Glutamatergic neuron (in vitro differentiated cells): Measurements from ENCODE around the gene CCDC50. TPM values are rescaled to one million over a fixed set of nuclear protein-coding genes. Genes with fewer than 3 reads are reported as not detected.

Experiments used
- DNase-seq: peaks from one replicate; pipeline ENCODE4 v3.0.0; 2022
- H3K27ac Mint-ChIP-seq: one replicate; pipeline ENCODE4 v1.8.0; 2020; ENCODE audit warnings: mild to moderate bottlenecking, mixed read lengths, inconsistent platforms; ENCODE audit not compliant: unreplicated experiment
- H3K27me3 Mint-ChIP-seq: one replicate; pipeline ENCODE4 v1.8.0; 2020; ENCODE audit warnings: mild to moderate bottlenecking, moderate library complexity, mixed read lengths, inconsistent platforms; ENCODE audit not compliant: unreplicated experiment
- H3K36me3 Mint-ChIP-seq: one replicate; pipeline ENCODE4 v1.8.0; 2020; ENCODE audit warnings: mild to moderate bottlenecking, mixed read lengths, inconsistent platforms; ENCODE audit not compliant: unreplicated experiment
- H3K4me1 Mint-ChIP-seq: one replicate; pipeline ENCODE4 v1.8.0; 2020; ENCODE audit warnings: mild to moderate bottlenecking, low read depth, mixed read lengths, inconsistent platforms; ENCODE audit not compliant: unreplicated experiment
- H3K4me3 Mint-ChIP-seq: one replicate; pipeline ENCODE4 v1.8.0; 2020; ENCODE audit warnings: mild to moderate bottlenecking, mixed read lengths, inconsistent platforms; ENCODE audit not compliant: unreplicated experiment
- H3K9me3 Mint-ChIP-seq: one replicate; pipeline ENCODE4 v1.8.0; 2020; ENCODE audit warnings: mild to moderate bottlenecking, moderate library complexity, mixed read lengths, inconsistent platforms; ENCODE audit not compliant: unreplicated experiment
- CTCF ChIP-seq: fragments of 200-600 bp; sonication (generic); IDR thresholded peaks from one replicate; pipeline ENCODE4 v1.5.0; 2021; ENCODE audit not compliant: partially characterized antibody, unreplicated experiment
- total RNA-seq: library from RNA; stranded (reverse); fragmentation: NEBNext Ultra II Directional; extraction: Animal tissue kit (Norgen Biotek cat#: 25700); gene quantifications from one replicate; pipeline ENCODE4 v1.2.1, GENCODE V29; 2021; ENCODE audit not compliant: unreplicated experiment

The CCDC50 gene
- total RNA-seq, 1 donor from 2014 or later, result 144 TPM

DNA sequence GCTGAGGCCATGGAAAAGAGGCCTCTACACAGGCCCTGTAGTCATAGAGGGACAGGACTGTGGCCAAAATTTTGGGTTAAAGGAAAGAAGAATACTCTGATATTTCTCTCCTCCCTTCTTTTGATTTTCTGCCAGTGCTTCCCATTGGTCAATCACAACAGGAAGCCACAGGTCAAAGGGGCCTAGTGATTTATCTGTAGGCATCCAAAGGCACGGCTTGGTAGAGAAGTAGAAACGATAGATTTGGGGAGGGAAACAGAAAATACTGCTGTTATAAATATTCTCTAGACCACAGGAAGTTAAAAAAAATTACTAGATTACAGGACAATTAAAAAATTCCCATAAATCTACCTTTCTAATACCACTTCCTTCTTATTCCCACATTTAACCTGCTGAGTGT is 1.7 kb upstream of the CCDC50 start:
- Mint-ChIP-seq H3K27ac (peak overlapping the region; percentile 55), H3K36me3 (no peaks in the 10 kb centered on the region), H3K9me3 (peaks cover 18% of the 10 kb centered on the region), H3K4me3 (no peak overlapping the region), H3K27me3 (peaks cover 8% of the 10 kb centered on the region), H3K4me1 (peaks cover 19% of the 10 kb centered on the region)
- TF ChIP-seq CTCF, result no peak
- DNase-seq, result no peak

- Mint-ChIP-seq H3K27me3 (peaks cover 8% of the 10 kb centered on the region), H3K4me3 (peak overlapping the region; percentile 89), H3K36me3 (no peaks in the 10 kb centered on the region), H3K4me1 (peaks cover 25% of the 10 kb centered on the region), H3K9me3 (peaks cover 18% of the 10 kb centered on the region), H3K27ac (peak overlapping the region; percentile 98)
- DNase-seq, result no peak
- no peak for TF ChIP-seq CTCF
Observed at GRCh38 chr3:191328383-191328961, 722 bp upstream of the CCDC50 start.

GRCh38 chr3:191329654-191330529 is 698 bp downstream of the CCDC50 start, which contains the start of gene UTS2B:
TSS of gene UTS2B (minus strand) at chr3:191330526. CDS start at chr3:191282189, 48,337 bp downstream.
- DNase-seq, result no peak
- Mint-ChIP-seq H3K27ac (peak within 1 kb of the TSS; percentile 99), H3K36me3 (no peaks in the 10 kb centered on the region), H3K9me3 (peaks cover 15% of the 10 kb centered on the region), H3K4me1 (peaks cover 31% of the 10 kb centered on the region), H3K27me3 (peaks cover 8% of the 10 kb centered on the region), H3K4me3 (peak within 1 kb of the TSS; percentile 97)
- no peak for TF ChIP-seq CTCF

DNA sequence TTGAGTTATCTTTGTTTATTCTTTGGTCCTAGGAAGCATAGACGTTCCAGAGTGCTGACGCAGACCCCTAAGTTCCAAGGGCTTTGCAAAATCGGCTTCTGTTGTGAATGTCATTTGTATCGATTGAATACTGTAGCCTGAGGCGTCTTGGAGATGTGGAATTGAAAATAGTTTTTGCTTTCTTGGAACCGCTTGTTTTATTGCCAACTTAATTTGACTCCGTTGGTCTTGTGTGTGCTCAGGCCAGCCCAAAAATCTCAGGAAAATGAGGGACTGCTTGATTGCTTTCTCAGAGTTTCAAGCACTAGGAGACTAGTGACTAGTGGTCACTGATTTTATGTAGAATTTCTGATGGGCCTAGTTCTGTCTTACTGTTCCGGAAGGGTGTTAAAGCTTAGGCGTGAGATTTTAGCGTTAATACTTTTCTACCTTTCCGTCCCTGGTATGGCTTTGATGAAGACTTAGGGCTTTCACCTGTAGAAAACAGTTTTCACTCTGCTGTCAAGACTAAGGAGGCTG is 1.4 kb downstream of the CCDC50 start:
- peak overlapping the region; percentile 99 for H3K27ac Mint-ChIP-seq
- no peak for TF ChIP-seq CTCF
- peaks cover 36% of the 10 kb centered on the region for H3K4me1 Mint-ChIP-seq
- H3K27me3 Mint-ChIP-seq, result peaks cover 8% of the 10 kb centered on the region
- no peak for DNase-seq
- H3K36me3 Mint-ChIP-seq, result no peaks in the 10 kb centered on the region
- H3K9me3 Mint-ChIP-seq, result peaks cover 15% of the 10 kb centered on the region
- peak overlapping the region; percentile 97 for H3K4me3 Mint-ChIP-seq
